NOMO-1 treated with DMSO at 0.1 percent for 48 hours (cell line): ENCODE data around the gene MAML1.
A peak's percentile ranks its signal among the peaks of the same experiment; 100 is the strongest.
"Not testable (repeated sequence)": the region's sequence is repeated elsewhere in the genome, so short reads cannot be mapped to it uniquely, and the experiment has no call there.

Source experiments
- DNase-seq: peaks from one replicate; lab custom pipeline; 2025; ENCODE audit not compliant: unreplicated experiment; lab: John Stamatoyannopoulos, UW

Gene MAML1

DNA sequence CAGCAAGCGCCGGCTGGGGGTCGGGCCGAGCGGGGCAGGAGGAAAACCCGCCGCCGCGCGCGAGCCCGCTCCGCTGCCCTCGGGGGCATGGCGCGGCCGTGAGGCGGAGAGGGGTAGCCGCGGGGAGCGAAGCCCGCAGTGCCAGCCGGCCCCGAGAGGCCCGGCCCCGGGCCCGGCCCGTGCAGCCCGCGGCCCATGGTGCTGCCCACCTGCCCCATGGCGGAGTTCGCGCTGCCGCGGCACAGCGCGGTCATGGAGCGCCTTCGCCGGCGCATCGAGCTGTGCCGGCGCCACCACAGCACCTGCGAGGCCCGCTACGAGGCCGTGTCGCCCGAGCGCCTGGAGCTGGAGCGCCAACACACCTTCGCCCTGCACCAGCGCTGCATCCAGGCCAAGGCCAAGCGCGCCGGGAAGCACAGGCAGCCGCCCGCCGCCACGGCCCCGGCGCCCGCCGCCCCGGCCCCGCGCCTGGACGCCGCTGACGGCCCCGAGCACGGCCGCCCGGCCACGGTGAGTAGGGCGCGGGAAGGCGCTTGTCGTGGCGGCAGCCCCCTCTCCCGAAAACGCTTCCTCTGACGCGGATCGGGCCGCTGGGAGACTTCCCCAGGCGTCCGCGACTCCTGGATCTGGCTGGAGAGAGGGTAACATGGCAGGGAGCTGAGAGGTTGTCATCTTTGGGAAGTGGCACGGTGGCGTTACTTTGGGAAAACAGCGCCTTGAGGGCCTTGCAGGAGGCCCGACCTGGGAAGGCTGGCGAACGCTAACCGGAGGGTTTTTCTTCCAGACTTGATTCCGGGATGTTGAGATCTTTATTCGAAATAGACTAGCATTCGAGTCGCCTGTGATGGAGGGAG is 523 bp downstream of the MAML1 start:
- DNase-seq, result no peak

DNA sequence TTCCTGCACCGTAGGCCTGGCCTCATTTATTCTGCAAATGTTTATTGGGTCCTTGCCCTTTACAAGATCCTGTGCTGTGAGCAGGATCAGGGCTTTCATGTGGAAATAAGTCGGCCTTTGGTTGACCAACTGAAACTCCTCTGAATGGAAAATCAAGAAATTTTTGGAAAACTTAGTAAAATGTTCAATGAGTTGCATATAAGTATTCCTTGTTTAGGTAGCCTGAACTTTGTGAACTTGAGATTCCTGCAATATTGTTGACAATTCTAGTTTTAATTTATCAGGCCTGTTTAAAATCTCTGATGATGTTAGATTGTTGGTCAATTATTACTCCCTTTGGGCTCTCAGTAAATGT is 1.1 kb downstream of the MAML1 start:
- DNase-seq, result no peak

GRCh38 chr5:179734536-179735164 is 2.0 kb downstream of the MAML1 start:
- no peak for DNase-seq

GRCh38 chr5:179738742-179739141 is 6.1 kb downstream of the MAML1 start:
- DNase-seq, result no peak

DNA sequence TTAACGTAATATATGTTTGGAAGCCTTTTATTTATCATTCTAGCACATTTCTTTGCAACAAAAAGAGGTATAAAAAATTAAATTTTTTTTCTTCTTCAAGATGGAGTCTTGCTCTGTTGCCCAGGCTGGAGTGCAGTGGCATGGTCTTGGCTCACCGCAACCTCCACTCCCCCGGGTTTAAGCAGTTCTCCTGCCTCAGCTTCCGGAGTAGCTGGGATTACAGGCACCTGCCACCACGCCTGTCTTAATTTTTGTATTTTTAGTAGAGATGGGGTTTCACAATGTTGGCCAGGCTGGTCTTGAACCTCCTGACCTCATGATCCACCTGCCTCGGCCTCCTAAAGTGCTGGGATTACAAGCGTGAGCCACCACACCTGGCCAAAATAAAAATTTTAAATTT is 11.5 kb downstream of the MAML1 start:
- DNase-seq, result not testable (repeated sequence)

- DNase-seq, result no peak
Observed at GRCh38 chr5:179746872-179747271, 14.2 kb downstream of the MAML1 start.

- DNase-seq, result no peak
Observed at GRCh38 chr5:179747811-179748210, 15.2 kb downstream of the MAML1 start.

- no peak for DNase-seq
Observed at GRCh38 chr5:179749857-179750508, 17.4 kb downstream of the MAML1 start.

- no peak for DNase-seq
Observed at GRCh38 chr5:179753971-179754370, 21.3 kb downstream of the MAML1 start.

DNA sequence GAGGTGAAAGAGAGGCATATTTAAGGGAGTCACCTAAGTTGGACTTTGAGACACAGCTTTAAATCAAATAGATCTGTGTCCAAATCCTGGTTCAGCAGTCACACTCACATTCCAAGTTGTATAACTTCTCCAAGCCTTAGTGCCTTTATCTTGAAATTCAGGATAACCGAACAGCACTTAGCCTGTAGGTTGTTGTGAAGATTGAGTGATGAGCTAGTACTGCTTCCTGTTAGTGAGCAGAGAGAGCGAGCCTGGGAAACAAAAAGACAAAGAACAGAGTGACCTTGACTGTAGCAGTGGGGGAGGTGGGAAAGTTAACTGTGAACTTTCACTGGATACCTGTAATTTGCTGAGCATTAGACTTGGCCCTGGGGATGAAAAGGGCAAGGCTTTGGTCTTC is 22.4 kb downstream of the MAML1 start:
- no peak for DNase-seq

DNA sequence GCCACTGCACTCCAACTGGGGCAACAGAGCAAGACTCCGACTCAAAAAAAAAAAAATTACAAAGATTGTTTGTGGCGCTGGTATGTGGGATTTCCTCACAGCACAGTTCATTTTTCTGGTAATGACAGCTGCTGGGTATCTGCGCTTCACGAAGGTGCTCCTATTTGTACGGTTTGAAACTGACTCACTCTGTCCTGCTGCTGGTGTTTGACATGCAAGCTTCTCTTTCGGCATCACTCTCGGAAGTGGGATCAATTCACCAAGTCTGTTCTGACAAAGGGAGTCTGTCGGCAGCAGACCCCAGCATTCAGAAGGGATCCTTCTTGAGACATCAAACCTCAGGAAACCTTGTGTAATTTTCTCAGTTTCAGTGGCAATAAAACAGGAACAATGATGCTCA is 26.3 kb downstream of the MAML1 start:
- peak; percentile 89 for DNase-seq

- no peak for DNase-seq
Observed at GRCh38 chr5:179759581-179760551, 27.2 kb downstream of the MAML1 start.

- peak; percentile 68 for DNase-seq
Observed at GRCh38 chr5:179762079-179762780, 29.6 kb downstream of the MAML1 start.

DNA sequence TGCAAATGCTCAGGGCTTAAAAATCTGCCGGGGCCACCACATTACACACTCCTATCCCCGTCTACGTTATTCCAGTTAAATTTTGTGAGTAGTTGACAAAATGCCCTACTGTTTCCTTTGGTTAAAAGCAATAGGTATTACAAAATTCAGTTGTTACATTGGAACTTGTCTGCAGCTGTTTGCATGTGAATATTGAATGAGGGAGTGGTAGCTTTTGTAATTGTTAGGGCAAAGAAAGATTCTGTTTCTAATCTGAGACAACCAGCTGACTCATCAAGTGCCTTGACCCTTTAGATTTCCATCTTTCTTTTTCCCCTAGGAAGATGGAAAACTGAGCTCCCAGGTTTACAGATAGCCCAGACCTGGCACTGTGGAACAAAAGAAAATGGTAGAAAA is 30.2 kb downstream of the MAML1 start:
- DNase-seq, result no peak

GRCh38 chr5:179763215-179763945 is 30.8 kb downstream of the MAML1 start:
- peak; percentile 51 for DNase-seq

DNA sequence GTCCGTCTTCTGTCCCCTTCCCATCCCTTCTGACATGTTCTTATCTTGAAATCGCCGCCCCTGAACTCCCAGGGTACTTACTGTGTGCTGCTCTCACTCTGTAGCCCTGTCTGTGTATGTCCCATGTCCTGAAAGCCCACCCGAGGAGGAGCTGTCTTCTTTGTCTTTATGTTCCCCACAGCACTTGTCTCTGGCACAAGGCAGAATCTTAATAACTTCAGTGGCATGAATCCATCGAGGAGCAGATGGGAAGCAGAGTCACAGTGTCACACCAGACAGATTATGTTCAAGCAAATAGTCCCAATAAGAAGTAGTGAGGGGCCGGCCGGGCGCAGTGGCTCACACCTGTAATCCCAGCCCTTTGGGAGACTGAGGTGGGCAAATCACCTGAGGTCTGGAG is 31.4 kb downstream of the MAML1 start:
- DNase-seq, result no peak

DNA sequence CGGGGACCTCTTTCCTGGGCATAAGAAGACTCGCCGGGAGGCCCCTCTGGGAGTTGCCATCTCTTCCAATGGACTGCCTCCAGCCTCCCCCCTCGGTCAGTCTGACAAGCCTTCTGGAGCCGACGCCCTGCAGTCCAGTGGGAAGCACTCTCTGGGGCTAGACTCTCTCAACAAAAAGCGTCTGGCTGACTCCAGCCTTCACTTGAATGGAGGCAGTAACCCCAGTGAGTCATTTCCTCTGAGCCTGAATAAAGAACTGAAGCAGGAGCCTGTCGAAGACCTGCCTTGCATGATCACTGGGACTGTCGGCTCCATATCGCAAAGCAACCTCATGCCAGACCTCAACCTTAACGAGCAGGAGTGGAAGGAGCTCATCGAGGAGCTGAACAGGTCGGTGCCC is 32.8 kb downstream of the MAML1 start:
- DNase-seq, result peak; percentile 60

DNA sequence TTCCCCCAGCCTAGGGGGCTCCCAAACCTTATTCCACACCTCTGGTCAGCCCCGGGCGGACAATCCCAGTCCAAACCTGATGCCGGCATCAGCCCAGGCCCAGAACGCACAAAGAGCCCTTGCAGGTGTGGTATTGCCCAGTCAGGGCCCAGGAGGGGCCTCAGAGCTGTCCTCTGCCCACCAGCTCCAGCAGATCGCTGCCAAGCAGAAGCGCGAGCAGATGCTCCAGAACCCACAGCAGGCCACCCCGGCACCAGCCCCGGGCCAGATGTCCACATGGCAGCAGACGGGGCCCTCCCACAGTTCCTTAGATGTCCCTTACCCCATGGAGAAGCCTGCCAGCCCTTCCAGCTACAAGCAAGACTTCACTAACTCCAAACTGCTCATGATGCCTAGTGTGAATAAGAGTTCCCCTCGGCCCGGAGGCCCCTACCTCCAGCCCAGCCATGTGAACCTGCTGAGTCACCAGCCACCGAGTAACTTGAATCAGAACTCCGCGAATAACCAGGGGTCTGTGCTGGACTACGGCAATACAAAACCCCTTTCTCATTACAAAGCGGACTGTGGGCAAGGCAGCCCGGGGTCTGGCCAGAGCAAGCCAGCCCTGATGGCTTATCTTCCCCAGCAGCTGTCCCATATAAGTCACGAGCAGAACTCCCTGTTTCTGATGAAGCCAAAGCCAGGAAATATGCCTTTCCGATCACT is 33.6 kb downstream of the MAML1 start:
- peak; percentile 30 for DNase-seq
